ENCODE data around the gene EN2.

EN2 gene

DNA sequence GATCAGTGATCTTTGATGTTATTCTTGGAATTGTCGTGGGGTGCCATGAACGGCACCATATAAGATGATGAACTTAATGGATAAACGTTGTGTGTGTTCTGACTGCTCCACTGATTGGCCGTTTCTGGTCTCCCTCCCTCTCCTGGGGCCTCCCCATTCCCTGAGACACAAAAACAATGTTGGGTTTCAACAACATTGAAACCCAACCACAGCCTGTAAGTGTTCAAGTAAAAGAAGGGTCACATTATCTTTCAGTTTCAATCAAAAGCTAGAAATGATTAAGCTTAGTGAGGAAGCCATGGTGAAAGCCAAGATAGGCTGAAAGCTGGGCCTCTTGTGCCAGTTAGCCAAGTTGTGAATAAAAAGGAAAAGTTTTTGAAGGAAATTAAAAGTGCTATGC is 19.5 kb downstream of the EN2 start:
- Histone ChIP-seq H3K9ac (no peak overlapping the region), H3K4me3 (no peak overlapping the region), H3K27me3 (peaks cover 43 to 75% (median 62%) of the 10 kb centered on the region in 11 experiments), H3K9me3 (replicated peaks in 1 of 11) (peaks cover 0 to 13% (median 6%) of the 10 kb centered on the region in 11 experiments; a peak in 6 of 22 replicates), H3K36me3 (no peaks in the 10 kb centered on the region), H4K20me1 (peaks cover 0 to 26% (median 7%) of the 10 kb centered on the region in 11 experiments; a peak in 11 of 22 replicates), H3K4me1 (peaks cover 0 to 21% (median 0%) of the 10 kb centered on the region in 10 experiments; a peak in 3 of 20 replicates), H3K27ac (no peak overlapping the region), H3K4me2 (no peak overlapping the region)
- no peak for TF ChIP-seq Cebpa-rat (IDR thresholded peaks at IDR 0.05)

DNA sequence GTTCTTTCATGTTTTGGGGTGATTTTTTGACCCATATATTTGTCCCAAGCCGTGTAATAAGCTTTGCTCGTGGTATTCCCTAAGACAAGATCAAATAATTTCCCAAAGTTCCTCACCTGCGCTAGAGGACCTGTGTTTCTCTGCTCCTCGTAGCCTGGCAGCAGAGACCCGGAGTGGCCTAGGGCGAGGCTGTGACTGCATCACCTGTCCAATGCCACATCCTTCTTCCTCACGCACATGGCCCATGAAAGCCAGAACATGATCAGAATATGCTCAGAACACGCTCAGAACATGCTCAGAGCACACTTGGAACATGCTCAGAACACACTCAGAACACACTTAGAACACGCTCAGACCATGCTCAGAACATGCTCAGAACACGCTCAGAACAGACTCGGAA is 23.8 kb downstream of the EN2 start:
- Histone ChIP-seq H3K9ac (no peak overlapping the region), H3K27me3 (peaks cover 1 to 45% (median 33%) of the 10 kb centered on the region in 11 experiments; a peak in 19 of 22 replicates), H4K20me1 (no peaks in the 10 kb centered on the region; a peak in 1 of 22 replicates), H3K36me3 (no peaks in the 10 kb centered on the region), H3K9me3 (replicated peaks in 1 of 11) (no peaks in the 10 kb centered on the region), H3K4me2 (no peak overlapping the region), H3K4me1 (peaks cover 0 to 20% (median 7%) of the 10 kb centered on the region in 10 experiments; a peak in 14 of 20 replicates), H3K4me3 (no peak overlapping the region), H3K27ac (no peak overlapping the region)
- no peak for TF ChIP-seq Cebpa-rat (IDR thresholded peaks at IDR 0.05)

DNA sequence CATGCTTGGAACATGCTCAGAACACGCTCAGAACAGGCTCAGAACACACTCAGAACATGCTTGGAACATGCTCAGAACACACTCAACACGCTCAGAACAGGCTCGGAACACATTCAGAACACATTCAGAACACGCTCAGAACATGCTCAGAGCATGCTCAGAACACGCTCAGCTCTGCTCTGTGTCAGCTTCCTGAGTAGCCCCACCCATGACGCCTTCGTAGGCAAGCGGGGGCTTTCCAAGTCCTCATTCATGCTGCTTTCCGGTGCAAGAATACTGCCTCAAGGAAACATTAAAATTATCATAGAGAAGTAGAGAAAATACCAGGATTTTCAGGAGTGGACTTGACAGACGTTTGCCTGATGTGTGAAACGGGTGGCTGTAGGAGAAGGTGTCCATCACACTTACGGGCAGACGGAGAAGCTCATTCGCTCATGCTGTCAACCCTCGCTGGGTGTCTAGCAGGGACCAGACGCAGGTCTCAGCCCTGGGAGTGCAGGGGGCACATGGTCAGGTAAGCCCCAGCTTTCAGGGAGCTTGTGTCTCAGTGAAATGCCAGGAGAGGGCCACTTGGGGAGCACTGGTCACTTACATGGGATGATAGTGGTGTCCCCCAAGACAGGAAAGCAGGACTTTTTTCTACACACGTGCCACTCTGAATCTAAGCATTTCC is 24.7 kb downstream of the EN2 start:
- Histone ChIP-seq H3K27ac (no peak overlapping the region), H4K20me1 (no peaks in the 10 kb centered on the region; a peak in 1 of 22 replicates), H3K4me1 (peaks cover 0 to 20% (median 7%) of the 10 kb centered on the region in 10 experiments; a peak in 14 of 20 replicates), H3K4me3 (no peak overlapping the region), H3K9ac (no peak overlapping the region), H3K27me3 (peaks cover 0 to 36% (median 25%) of the 10 kb centered on the region in 11 experiments; a peak in 14 of 22 replicates), H3K36me3 (no peaks in the 10 kb centered on the region), H3K4me2 (peak overlapping the region in 4 of 11 experiments; percentile 21 to 70 (median 64); a peak in 8 of 22 replicates), H3K9me3 (replicated peaks in 1 of 11) (no peaks in the 10 kb centered on the region)
- TF ChIP-seq Cebpa-rat (IDR thresholded peaks at IDR 0.05): no peak

DNA sequence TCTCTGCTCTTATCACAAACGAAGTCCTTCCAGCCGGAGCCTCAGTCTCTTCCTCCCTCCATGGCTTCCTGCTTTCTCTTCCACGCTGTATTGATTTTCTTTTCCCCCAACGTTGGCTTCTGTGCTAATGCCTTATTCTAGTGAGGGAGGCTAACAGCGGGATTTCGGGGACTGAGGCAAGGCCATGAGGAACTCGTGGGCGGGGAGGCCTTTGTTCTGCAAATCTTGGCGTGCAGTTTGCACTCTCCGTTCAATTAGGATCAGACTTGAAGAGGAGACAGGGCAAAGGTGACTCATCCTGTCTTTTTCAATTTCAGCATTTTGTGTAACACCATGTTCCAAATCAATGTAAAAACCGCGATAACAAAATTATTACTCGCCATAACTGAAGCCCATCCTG is 25.3 kb downstream of the EN2 start:
- Histone ChIP-seq H3K9me3 (replicated peaks in 1 of 11) (no peaks in the 10 kb centered on the region), H3K27me3 (peaks cover 0 to 30% (median 19%) of the 10 kb centered on the region in 11 experiments; a peak in 12 of 22 replicates), H4K20me1 (no peaks in the 10 kb centered on the region; a peak in 1 of 22 replicates), H3K4me2 (peak overlapping the region in 7 of 11 experiments; percentile 18 to 70 (median 29); a peak in 12 of 22 replicates), H3K27ac (no peak overlapping the region), H3K36me3 (no peaks in the 10 kb centered on the region), H3K9ac (no peak overlapping the region), H3K4me1 (peaks cover 0 to 20% (median 9%) of the 10 kb centered on the region in 10 experiments; a peak in 14 of 20 replicates), H3K4me3 (no peak overlapping the region)
- no peak for TF ChIP-seq Cebpa-rat (IDR thresholded peaks at IDR 0.05)

DNA sequence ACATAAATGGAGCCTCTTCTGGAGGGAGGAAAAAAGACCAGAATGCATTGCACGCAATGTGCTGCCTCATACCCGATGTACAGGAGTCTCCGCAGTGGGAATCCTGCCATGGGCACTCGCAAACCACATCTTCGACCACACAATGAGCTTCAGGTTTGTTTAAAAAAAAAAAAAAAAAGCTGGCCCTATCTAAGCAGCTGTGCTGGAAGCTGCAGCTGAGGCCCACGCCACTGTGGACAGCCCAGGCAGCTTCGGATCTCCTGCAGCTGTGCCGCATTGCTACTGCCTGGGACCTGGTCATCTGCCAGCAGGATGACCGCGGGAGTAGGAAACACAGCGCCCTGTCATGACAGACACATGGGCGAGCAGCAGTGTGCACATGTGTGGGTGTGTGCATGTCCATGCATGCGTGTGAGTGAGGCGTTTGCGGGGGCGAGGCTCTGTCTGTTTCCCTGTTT is 26.0 kb downstream of the EN2 start:
- Histone ChIP-seq H3K27me3 (peaks cover 0 to 27% (median 18%) of the 10 kb centered on the region in 11 experiments; a peak in 12 of 22 replicates), H3K36me3 (no peaks in the 10 kb centered on the region), H3K9ac (no peak overlapping the region), H3K9me3 (replicated peaks in 1 of 11) (no peaks in the 10 kb centered on the region), H3K27ac (no peak overlapping the region), H3K4me1 (peaks cover 2 to 23% (median 12%) of the 10 kb centered on the region in 10 experiments; a peak in 19 of 20 replicates), H3K4me3 (no peak overlapping the region), H4K20me1 (no peaks in the 10 kb centered on the region; a peak in 1 of 22 replicates), H3K4me2 (peak overlapping the region in 5 of 11 experiments; percentile 18 to 70 (median 61); a peak in 7 of 22 replicates)
- TF ChIP-seq Cebpa-rat (IDR thresholded peaks at IDR 0.05): no peak

DNA sequence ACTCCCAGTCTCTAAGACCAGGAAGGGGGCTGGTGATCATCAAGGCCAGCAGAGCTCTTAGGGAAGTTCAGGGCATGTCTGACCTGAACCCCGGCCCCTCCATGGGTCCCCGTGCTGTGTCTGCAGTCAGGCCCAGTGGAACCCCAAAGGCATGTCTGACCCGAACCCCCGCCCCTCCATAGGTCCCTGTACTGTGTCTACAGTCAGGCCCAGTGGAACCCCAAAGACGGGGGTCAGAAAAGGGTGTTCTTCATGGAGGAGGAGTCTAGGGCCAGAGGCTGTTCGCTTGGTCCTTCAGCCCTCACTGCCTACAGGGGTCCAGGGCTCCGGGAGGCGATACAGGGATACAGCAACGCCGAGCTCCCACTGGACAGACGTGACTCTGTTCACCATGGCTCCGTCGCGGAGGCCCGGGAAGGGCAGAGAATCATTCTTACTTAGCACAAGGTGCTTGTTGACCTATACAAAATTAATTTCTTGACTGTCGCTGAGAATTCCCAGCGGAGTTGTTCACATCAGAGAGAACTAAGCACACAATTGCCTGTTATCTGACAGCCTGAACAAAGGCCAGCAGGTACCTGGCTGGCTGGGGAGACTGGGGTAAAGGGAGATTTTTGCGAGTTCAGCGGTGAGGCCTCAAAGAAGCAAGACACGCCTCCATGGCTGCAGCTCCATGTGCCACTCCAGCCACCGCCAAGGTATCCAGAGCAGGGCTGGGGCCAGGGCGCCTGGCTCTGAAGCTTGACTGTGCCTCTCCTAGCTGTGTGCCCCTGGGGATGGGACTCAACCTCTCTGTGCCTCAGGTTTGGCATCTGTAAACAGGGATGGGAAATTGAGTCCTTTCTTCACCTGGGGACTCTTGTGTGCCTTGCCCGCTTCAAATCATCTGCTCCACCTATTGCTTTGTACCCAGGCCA is 26.8 kb downstream of the EN2 start:
- H3K27me3 ChIP-seq: peaks cover 0 to 27% (median 18%) of the 10 kb centered on the region in 11 experiments; a peak in 11 of 22 replicates

DNA sequence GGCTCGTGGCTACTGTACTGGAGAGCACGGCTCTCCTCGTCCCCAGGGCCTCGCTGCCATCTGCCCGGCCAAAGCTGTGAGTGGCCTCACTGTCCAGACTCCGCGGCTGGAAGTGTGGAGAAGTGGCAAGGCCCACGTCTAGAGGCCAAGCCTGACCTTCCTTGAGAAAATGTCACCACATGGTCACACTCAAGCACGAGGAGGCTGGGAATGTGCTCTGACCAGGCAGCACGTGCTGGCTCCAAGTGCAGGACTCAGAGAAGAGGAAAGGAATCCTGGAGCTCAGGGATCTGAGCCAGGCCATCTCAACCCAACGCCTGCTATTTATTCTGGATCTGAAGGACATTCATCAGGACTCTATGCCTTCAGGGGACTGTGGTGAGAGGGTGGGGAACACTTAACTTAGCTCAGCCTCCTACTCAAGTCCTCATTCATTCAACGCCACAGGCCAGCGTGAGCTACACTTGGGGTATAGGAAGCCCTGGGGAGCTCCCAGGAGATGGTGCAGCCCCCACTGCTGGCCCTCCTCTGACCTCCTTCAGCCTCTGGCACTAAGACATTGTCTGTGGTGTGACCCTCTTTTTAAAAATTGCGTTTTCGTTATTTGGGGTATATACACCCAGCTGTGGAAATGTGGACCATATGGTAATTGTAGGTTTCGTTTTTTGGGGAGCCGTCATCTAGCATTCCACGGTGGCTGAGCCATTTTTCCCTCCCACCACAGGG is 29.0 kb downstream of the EN2 start:
- peaks cover 31 to 52% (median 41%) of the 10 kb centered on the region in 10 experiments for H3K4me1 ChIP-seq
- H3K9me3 ChIP-seq (replicated peaks in 1 of 11): no peaks in the 10 kb centered on the region
- H3K4me3 ChIP-seq: no peak overlapping the region
- no peak overlapping the region for H3K4me2 ChIP-seq
- no peak overlapping the region for H3K9ac ChIP-seq
- H4K20me1 ChIP-seq: no peaks in the 10 kb centered on the region; a peak in 1 of 22 replicates
- peaks cover 0 to 22% (median 17%) of the 10 kb centered on the region in 11 experiments; a peak in 11 of 22 replicates for H3K27me3 ChIP-seq
- H3K27ac ChIP-seq: no peak overlapping the region
- H3K36me3 ChIP-seq: no peaks in the 10 kb centered on the region
- no peak for TF ChIP-seq Cebpa-rat (IDR thresholded peaks at IDR 0.05)

More for the DNA sequence above, 26.8 kb downstream of the EN2 start:
- H3K27ac ChIP-seq: no peak overlapping the region
- peaks cover 10 to 32% (median 20%) of the 10 kb centered on the region in 10 experiments for H3K4me1 ChIP-seq
- no peak overlapping the region for H3K4me2 ChIP-seq
- no peaks in the 10 kb centered on the region for H3K36me3 ChIP-seq
- H4K20me1 ChIP-seq: no peaks in the 10 kb centered on the region; a peak in 1 of 22 replicates
- no peaks in the 10 kb centered on the region for H3K9me3 ChIP-seq (replicated peaks in 1 of 11)
- TF ChIP-seq Cebpa-rat (IDR thresholded peaks at IDR 0.05): no peak
- H3K4me3 ChIP-seq: no peak overlapping the region
- no peak overlapping the region for H3K9ac ChIP-seq

Measured in BLaER1 treated with 17β-estradiol and CSF1 and Interleukin-3, amounts not matched to agents 10 nM and 100 nM (cell line).